Calu3 (cell line): ENCODE results near the gene FRMPD4. TPM values are rescaled to one million over a fixed set of nuclear protein-coding genes. Genes with fewer than 3 reads are reported as not detected.

ENCODE experiments used
- BruUV-seq: library from RNA; stranded (reverse); fragments of 400-500 nt; replicated peaks from 2 replicates; lab custom pipeline; 2021; lab: Mats Ljungman, UMichigan
- CTCF ChIA-PET: fragments of 300-600 bp; sonication (Branson Sonifier 250); formaldehyde crosslinking; loops from one replicate; lab custom pipeline; 2022; ENCODE audit warnings: antibody characterized with exemption; lab: Charles Lee
- DNase-seq: peaks from one replicate; pipeline ENCODE4 v3.0.0; 2022
- H3K27ac Mint-ChIP-seq: one replicate; pipeline ENCODE4 v1.8.0; 2022; ENCODE audit warnings: mixed read lengths; ENCODE audit not compliant: unreplicated experiment
- H3K27me3 Mint-ChIP-seq: one replicate; pipeline ENCODE4 v1.8.0; 2022; ENCODE audit warnings: mixed read lengths; ENCODE audit not compliant: unreplicated experiment
- H3K36me3 Mint-ChIP-seq: one replicate; pipeline ENCODE4 v1.8.0; 2022; ENCODE audit warnings: mild to moderate bottlenecking, moderate library complexity, mixed read lengths; ENCODE audit not compliant: insufficient read depth, unreplicated experiment
- H3K4me1 Mint-ChIP-seq: one replicate; pipeline ENCODE4 v1.8.0; 2022; ENCODE audit warnings: mild to moderate bottlenecking, low read depth, mixed read lengths; ENCODE audit not compliant: unreplicated experiment
- H3K4me3 Mint-ChIP-seq: one replicate; pipeline ENCODE4 v1.8.0; 2022; ENCODE audit warnings: mild to moderate bottlenecking, low read depth, moderate library complexity, mixed read lengths; ENCODE audit not compliant: unreplicated experiment
- H3K9me3 Mint-ChIP-seq: one replicate; pipeline ENCODE4 v1.8.0; 2022; ENCODE audit warnings: low read depth, mixed read lengths; ENCODE audit not compliant: unreplicated experiment
- intact Hi-C: fragments of 100-400 bp; cut with micrococcal nuclease; formaldehyde crosslinking; loops from one replicate; pipeline ENCODE4 v1.10.0; 2022; ENCODE audit not compliant: unreplicated experiment
- total RNA-seq: library from RNA; stranded (reverse); gene quantifications from 2 replicates; pipeline ENCODE4 v1.2.3, GENCODE V29; 2022
- TF ChIP-seq, protein P1 (sequence below): fragments of 200-600 bp; IDR thresholded peaks from one replicate; pipeline ENCODE4 v1.8.0; 2022; ENCODE audit warnings: antibody characterized with exemption; ENCODE audit not compliant: unreplicated experiment

FRMPD4 gene
- total RNA-seq, 1 experiment from 2014 or later, result not detected

DNA sequence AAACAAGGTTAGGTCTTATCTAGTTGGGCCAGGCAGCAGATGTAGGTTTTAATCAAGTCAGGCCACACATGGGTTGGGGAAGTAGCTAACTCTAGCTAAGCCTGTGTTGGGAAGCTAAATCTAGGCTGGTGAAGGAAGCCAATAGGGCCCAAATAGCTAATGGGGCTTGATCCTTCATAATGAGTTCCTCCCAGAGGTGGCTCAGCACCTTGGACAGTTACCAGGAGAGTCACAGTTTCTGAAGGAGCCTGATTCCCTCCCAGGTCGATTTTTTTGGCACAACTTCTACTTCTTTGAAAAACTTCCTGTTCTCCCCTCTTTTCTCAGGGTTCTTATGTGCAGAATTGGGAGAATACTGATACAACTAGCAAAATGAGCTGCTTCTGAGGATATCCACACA lies 410.5 kb downstream of the FRMPD4 start:
- Mint-ChIP-seq H3K36me3 (no peaks in the 10 kb centered on the region), H3K9me3 (no peaks in the 10 kb centered on the region), H3K27ac (no peak overlapping the region), H3K4me1 (no peaks in the 10 kb centered on the region), H3K27me3 (no peaks in the 10 kb centered on the region), H3K4me3 (no peak overlapping the region)
- TF ChIP-seq, protein P1, sequence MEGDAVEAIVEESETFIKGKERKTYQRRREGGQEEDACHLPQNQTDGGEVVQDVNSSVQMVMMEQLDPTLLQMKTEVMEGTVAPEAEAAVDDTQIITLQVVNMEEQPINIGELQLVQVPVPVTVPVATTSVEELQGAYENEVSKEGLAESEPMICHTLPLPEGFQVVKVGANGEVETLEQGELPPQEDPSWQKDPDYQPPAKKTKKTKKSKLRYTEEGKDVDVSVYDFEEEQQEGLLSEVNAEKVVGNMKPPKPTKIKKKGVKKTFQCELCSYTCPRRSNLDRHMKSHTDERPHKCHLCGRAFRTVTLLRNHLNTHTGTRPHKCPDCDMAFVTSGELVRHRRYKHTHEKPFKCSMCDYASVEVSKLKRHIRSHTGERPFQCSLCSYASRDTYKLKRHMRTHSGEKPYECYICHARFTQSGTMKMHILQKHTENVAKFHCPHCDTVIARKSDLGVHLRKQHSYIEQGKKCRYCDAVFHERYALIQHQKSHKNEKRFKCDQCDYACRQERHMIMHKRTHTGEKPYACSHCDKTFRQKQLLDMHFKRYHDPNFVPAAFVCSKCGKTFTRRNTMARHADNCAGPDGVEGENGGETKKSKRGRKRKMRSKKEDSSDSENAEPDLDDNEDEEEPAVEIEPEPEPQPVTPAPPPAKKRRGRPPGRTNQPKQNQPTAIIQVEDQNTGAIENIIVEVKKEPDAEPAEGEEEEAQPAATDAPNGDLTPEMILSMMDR, result no peak
- no TSS peak for BruUV-seq
- CTCF ChIA-PET, result interaction anchor here (0.7 kb wide), 1 partner anchor 11 kb away, joined by 3 read pairs; no protein-coding TSS in a partner anchor
- intact Hi-C loops, result no loop called here
- peak; percentile 41 for DNase-seq

DNA sequence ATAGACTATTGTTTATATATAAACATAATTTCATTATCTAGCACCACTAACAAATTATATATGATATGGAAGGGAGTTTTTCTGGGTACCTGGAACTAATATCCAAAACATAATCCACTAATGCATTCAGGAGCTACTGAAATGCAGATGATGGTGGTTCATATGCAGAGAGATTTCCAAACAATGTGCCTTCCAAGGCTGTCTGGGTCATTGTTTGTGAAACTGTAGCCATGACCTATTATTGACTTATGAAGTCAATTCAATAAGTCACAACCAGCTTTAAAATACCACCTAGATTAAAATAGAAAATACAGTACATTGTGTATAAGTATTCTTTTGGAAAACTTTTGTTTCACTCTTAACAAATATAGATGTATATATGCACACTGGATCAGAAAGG lies 415.9 kb downstream of the FRMPD4 start:
- H3K4me3 Mint-ChIP-seq, result no peak overlapping the region
- peaks cover 35% of the 10 kb centered on the region for H3K27me3 Mint-ChIP-seq
- no TSS peak for BruUV-seq
- no peaks in the 10 kb centered on the region for H3K4me1 Mint-ChIP-seq
- intact Hi-C loops, result no loop called here
- H3K27ac Mint-ChIP-seq, result no peak overlapping the region
- no peaks in the 10 kb centered on the region for H3K36me3 Mint-ChIP-seq
- no peak for DNase-seq
- H3K9me3 Mint-ChIP-seq, result no peaks in the 10 kb centered on the region
- TF ChIP-seq, protein P1, result no peak
- CTCF ChIA-PET, result no interaction called here

DNA sequence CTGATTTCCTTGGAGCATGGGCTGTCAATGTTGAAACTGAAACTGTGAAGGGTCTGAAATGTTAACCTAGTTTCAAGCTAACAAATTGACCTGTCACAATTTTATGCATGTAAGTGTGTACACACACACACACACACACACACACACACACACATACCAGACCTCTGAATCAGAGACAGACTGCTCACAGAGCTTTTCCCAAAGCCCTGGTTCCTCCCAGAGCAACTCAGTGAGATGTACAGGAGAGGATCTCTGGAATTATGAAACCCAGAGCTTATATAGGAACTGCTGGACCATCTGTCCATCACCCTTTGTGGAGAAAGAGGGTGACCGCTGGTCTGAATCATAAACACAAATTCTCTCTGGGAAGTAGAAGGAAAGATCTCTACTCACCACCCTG lies 424.8 kb downstream of the FRMPD4 start:
- TF ChIP-seq, protein P1, result no peak
- no peak overlapping the region for H3K27ac Mint-ChIP-seq
- CTCF ChIA-PET, result no interaction called here
- no TSS peak for BruUV-seq
- intact Hi-C loops, result loop anchor here (10.0 kb wide), 2 partner anchors 142 to 478 kb away; no protein-coding TSS in a partner anchor
- H3K4me3 Mint-ChIP-seq, result no peak overlapping the region
- peaks cover 6% of the 10 kb centered on the region for H3K27me3 Mint-ChIP-seq
- no peaks in the 10 kb centered on the region for H3K9me3 Mint-ChIP-seq
- peaks cover 6% of the 10 kb centered on the region for H3K4me1 Mint-ChIP-seq
- no peak for DNase-seq
- H3K36me3 Mint-ChIP-seq, result no peaks in the 10 kb centered on the region

DNA sequence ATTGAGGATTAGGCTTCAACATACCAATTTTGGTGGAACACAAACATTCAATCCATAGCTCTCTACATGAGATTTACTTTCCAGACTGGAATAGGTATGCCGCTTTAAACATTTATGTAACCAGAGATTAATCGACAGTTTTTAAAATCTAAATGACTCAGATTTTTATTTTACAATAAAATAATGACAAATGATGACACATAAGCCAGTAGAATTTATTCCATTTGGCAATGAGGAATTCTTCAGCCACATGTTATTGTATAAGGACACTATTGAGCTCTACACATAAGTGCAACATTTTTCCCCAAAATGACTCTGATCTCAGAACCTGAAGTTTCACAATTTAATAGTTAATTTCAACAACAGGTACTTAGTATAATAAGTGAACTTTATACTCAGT lies 425.9 kb downstream of the FRMPD4 start:
- TF ChIP-seq, protein P1, result no peak
- no peaks in the 10 kb centered on the region for H3K27me3 Mint-ChIP-seq
- no peaks in the 10 kb centered on the region for H3K9me3 Mint-ChIP-seq
- H3K27ac Mint-ChIP-seq, result no peak overlapping the region
- H3K4me3 Mint-ChIP-seq, result no peak overlapping the region
- CTCF ChIA-PET, result no interaction called here
- H3K4me1 Mint-ChIP-seq, result peaks cover 6% of the 10 kb centered on the region
- intact Hi-C loops, result loop anchor here (10.0 kb wide), 2 partner anchors 141 to 479 kb away; no protein-coding TSS in a partner anchor
- BruUV-seq, result no TSS peak
- H3K36me3 Mint-ChIP-seq, result no peaks in the 10 kb centered on the region
- DNase-seq, result no peak
